ENCODE results near the gene UTP20.

DNA sequence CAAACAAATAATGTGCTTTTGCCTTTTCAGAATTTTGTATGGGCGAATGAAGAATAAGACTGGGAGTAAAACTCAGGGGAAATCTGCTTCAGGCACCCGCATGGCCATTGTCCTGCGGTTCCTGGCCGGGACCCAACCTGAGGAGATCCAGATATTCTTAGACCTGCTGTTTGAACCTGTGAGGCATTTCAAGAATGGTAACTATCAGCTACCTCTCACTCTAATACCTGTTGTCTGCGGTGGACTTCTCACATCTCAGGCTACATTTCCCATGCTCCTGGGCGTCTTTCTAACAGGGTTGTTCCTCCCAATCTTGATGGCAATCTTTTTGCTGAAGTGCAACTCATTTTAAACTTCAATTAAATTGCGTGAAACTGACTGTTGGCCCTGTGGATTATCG is 47.1 kb downstream of the UTP20 start:
- TF ChIP-seq, protein P1, sequence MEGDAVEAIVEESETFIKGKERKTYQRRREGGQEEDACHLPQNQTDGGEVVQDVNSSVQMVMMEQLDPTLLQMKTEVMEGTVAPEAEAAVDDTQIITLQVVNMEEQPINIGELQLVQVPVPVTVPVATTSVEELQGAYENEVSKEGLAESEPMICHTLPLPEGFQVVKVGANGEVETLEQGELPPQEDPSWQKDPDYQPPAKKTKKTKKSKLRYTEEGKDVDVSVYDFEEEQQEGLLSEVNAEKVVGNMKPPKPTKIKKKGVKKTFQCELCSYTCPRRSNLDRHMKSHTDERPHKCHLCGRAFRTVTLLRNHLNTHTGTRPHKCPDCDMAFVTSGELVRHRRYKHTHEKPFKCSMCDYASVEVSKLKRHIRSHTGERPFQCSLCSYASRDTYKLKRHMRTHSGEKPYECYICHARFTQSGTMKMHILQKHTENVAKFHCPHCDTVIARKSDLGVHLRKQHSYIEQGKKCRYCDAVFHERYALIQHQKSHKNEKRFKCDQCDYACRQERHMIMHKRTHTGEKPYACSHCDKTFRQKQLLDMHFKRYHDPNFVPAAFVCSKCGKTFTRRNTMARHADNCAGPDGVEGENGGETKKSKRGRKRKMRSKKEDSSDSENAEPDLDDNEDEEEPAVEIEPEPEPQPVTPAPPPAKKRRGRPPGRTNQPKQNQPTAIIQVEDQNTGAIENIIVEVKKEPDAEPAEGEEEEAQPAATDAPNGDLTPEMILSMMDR (IDR thresholded peaks at IDR 0.05): no peak
- TF ChIP-seq POLR2A (IDR thresholded peaks at IDR 0.05; ENCODE audit: low read depth) (no peak), POLR2AphosphoS5 (IDR thresholded peaks at IDR 0.05) (no peak)
